Esophagus squamous epithelium (tissue), 5 donors: ENCODE results near the gene PI4KA. TPM values are rescaled to one million over a fixed set of nuclear protein-coding genes. Genes with fewer than 3 reads are reported as not detected.

Source experiments
- DNase-seq: peaks from one replicate; lab custom pipeline; 2025; lab: John Stamatoyannopoulos, UW
- H3K27ac ChIP-seq, 4 donors: fragments of 200-600 bp; sonication (generic); one replicate each; pipeline ENCODE4 v1.5.1; 2016 to 2019; ENCODE audit warnings: mild to moderate bottlenecking in 1 of 4
- H3K27me3 ChIP-seq, 4 donors: fragments of 200-600 bp; sonication (generic); 1 replicate in 3 of 4; 2 replicates in 1 of 4; pipeline versions ENCODE4 v1.5.1 to v1.6.0; 2017 to 2021; ENCODE audit warnings: antibody characterized with exemption in 1 of 4
- H3K36me3 ChIP-seq, 3 donors: fragments of 200-600 bp; sonication (generic); one replicate each; pipeline ENCODE4 v1.5.1; 2016 to 2019
- H3K4me1 ChIP-seq, 3 donors: fragments of 200-600 bp; sonication (generic); one replicate each; pipeline ENCODE4 v1.5.1; 2017 to 2019
- H3K4me3 ChIP-seq, 4 donors: fragments of 200-600 bp; sonication (generic); 1 replicate in 3 of 4; 2 replicates in 1 of 4; pipeline ENCODE4 v1.5.1; 2016 to 2019; ENCODE audit warnings: mild to moderate bottlenecking in 2 of 4, moderate library complexity in 1 of 4
- H3K9me3 ChIP-seq, 3 donors: fragments of 200-600 bp; sonication (generic); one replicate each; pipeline ENCODE4 v1.5.1; 2016 to 2019
- POLR2A ChIP-seq, 4 donors: fragments of 450-650 bp; IDR thresholded peaks; one replicate each; pipeline ENCODE4 v1.6.1; 2017; ENCODE audit warnings: antibody characterized with exemption in 4 of 4, mild to moderate bottlenecking in 4 of 4, moderate library complexity in 3 of 4
- WGBS, 2 donors: methylation state at CpG; one replicate each; pipeline ENCODE4 v1.1.5; 2018; 5-methylcytosine and 5-hydroxymethylcytosine counted together
- intact Hi-C: fragments of 100-400 bp; cut with DNase I; formaldehyde crosslinking; loops from one replicate; pipeline ENCODE4 v1.15.0; 2022
- total RNA-seq, 4 donors: library from RNA; depleted of rRNA; stranded (reverse); fragments of >200 nt; gene quantifications; one replicate each; pipeline ENCODE4 v1.1.0, GENCODE V29; 2016
- TF ChIP-seq, protein P1 (sequence below), 6 experiments: fragments of 450-650 bp in 4 of 6; fragments of 200-600 bp in 2 of 6; sonication (generic) in 2 of 6; IDR thresholded peaks; one replicate each; pipeline ENCODE4 v1.5.1; 2016 to 2019; ENCODE audit warnings: antibody characterized with exemption in 6 of 6, mild to moderate bottlenecking in 4 of 6, moderate library complexity in 4 of 6
- donor health status: DM: yes; HTN: yes; CAD: no.

PI4KA gene
- total RNA-seq, 4 donors from 2014 or later: 25.4 to 48.6 (median 33.8) TPM

DNA sequence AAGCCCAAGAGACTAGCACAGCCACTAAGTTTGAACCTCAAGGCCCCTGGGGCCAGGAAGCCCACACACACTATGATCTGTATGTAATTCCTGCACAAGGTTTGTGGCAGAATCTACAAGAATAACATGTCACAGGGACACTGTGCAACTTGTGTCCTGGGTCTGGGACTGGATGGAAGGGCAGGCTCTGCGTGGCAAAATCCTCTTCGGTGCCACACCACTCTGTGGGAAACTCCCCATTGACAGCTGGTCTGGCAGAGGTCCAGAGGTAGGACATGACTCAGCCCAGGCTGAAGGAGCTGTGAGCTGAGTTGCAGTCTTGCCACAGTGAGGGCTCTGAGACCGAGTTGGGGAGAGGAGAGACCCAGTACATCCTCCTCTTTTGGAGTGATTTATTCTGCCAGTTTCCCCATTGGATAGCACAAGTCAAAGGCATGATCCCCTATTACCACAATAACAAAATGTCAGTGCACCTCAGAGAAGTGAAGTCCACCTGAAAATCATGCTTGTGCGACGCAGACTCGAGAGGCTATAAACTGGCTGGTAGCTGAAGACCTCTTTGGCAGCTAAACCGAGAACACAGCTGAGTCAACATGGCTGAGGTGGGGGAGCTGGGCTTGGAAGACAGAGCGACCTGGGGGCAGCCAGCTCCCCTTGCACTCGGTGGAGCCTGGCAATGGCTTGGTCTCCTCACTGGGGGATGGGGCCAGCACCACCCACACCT, 108.0 kb downstream of the PI4KA start:
- Histone ChIP-seq H3K4me3 (no peak overlapping the region), H3K27me3 (no peaks in the 10 kb centered on the region), H3K36me3 (peaks cover 11 to 93% (median 22%) of the 10 kb centered on the region in 3 donors), H3K4me1 (peaks cover 8 to 34% (median 11%) of the 10 kb centered on the region in 3 donors), H3K9me3 (no peaks in the 10 kb centered on the region), H3K27ac (no peak overlapping the region)
- intact Hi-C loops: no loop called here
- 40 to 77% methylated on average over 7 of the region's 9 CpGs for WGBS, 2 donors
- no peak for DNase-seq
- no peak for TF ChIP-seq POLR2A (IDR thresholded peaks at IDR 0.05)
- TF ChIP-seq, protein P1, sequence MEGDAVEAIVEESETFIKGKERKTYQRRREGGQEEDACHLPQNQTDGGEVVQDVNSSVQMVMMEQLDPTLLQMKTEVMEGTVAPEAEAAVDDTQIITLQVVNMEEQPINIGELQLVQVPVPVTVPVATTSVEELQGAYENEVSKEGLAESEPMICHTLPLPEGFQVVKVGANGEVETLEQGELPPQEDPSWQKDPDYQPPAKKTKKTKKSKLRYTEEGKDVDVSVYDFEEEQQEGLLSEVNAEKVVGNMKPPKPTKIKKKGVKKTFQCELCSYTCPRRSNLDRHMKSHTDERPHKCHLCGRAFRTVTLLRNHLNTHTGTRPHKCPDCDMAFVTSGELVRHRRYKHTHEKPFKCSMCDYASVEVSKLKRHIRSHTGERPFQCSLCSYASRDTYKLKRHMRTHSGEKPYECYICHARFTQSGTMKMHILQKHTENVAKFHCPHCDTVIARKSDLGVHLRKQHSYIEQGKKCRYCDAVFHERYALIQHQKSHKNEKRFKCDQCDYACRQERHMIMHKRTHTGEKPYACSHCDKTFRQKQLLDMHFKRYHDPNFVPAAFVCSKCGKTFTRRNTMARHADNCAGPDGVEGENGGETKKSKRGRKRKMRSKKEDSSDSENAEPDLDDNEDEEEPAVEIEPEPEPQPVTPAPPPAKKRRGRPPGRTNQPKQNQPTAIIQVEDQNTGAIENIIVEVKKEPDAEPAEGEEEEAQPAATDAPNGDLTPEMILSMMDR (IDR thresholded peaks at IDR 0.05): no peak

DNA sequence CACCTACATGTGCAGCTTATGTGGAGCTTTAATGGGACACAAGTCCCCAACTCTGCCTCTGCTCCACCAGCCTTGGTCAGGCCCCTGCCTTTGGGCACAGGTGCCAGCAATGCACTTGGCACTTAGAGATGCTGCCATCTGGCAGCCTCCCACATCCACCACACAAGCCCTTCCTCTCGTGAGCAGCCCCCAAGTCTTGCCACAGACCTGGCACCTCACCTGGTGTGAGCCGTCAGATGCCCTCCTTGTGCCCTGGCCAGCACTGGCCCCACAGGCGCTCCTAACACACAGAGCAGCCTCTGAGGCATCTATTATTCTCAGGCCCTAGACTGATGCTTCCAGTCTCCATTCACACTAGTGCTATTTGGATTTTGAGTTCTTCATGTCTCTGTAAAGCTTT, 109.2 kb downstream of the PI4KA start:
- intact Hi-C loops: no loop called here
- no peaks in the 10 kb centered on the region for H3K9me3 ChIP-seq
- peaks cover 12 to 96% (median 22%) of the 10 kb centered on the region in 3 donors for H3K36me3 ChIP-seq
- H3K27ac ChIP-seq: no peak overlapping the region
- peaks cover 8 to 34% (median 11%) of the 10 kb centered on the region in 3 donors for H3K4me1 ChIP-seq
- no peaks in the 10 kb centered on the region for H3K27me3 ChIP-seq
- 88 to 93% methylated on average over 3 of the region's 3 CpGs for WGBS, 2 donors
- DNase-seq: no peak
- H3K4me3 ChIP-seq: no peak overlapping the region
- no peak for TF ChIP-seq POLR2A (IDR thresholded peaks at IDR 0.05)
- TF ChIP-seq, protein P1 (IDR thresholded peaks at IDR 0.05): no peak

DNA sequence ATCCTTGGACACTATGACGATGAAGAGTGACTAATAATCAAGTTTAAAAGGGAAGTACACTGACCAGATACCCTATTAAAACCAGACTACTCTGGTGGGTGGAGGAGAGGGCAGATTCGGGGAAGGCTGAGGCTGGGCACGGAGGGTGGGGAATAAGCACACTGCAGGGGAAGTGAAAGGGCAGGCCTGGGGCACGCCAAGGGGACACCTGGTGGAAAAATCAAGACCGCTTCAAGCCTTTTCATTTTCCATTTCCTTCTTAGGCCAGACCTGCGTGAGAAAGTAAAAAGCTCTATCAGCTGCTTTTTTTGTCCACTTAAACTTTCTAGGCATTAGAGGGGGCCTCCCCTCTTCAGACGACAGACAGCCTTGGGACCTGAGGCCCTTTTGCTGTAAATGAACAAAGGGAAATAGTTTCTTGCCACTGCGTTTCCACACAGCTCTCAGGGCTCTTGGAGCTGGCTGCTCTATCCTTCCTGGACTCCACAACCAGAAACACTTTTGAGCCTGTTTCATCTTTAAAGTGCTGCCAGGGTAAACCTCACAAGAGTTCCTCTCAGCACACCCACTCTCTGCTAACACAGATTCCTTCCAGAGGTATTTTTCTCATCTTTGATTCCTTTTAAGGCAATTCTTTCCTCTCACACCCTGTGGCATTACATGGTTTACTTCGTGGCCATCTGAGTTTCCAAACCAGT, 109.7 kb downstream of the PI4KA start:
- no peak overlapping the region for H3K4me3 ChIP-seq
- intact Hi-C loops: no loop called here
- no peaks in the 10 kb centered on the region for H3K9me3 ChIP-seq
- peaks cover 14 to 96% (median 26%) of the 10 kb centered on the region in 3 donors for H3K36me3 ChIP-seq
- 68 to 76% methylated on average over 9 of the region's 9 CpGs for WGBS, 2 donors
- H3K27ac ChIP-seq: peak overlapping the region in 1 of 4 donors; percentile 18
- H3K4me1 ChIP-seq: peaks cover 8 to 34% (median 11%) of the 10 kb centered on the region in 3 donors
- TF ChIP-seq POLR2A (IDR thresholded peaks at IDR 0.05): no peak
- TF ChIP-seq, protein P1 (IDR thresholded peaks at IDR 0.05): no peak
- DNase-seq: no peak
- no peaks in the 10 kb centered on the region for H3K27me3 ChIP-seq

DNA sequence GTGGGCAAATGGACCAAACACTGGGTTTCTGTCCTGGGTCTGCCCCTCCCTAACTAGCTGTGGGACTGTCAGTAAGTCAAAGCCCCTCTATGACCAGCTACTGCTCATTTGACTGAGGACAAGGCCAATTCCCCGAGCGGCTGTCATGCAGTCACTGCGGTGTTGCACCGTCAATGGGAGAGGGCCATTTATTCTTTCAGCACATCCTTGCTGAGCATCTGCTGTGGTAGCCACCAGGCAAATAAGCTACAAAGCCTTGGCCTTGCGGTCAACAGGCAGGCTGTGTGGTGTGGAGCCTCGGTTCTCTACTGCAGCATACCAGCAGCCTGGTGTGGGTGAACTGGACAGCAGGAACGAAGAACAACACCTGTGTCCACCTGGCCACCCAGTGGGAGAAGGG, 110.5 kb downstream of the PI4KA start:
- peaks cover 14 to 98% (median 27%) of the 10 kb centered on the region in 3 donors for H3K36me3 ChIP-seq
- 100% methylated on average over 2 to 4 of the region's 7 CpGs for WGBS, 2 donors
- TF ChIP-seq POLR2A (IDR thresholded peaks at IDR 0.05): no peak
- TF ChIP-seq, protein P1 (IDR thresholded peaks at IDR 0.05): no peak
- no peaks in the 10 kb centered on the region for H3K27me3 ChIP-seq
- peaks cover 8 to 34% (median 11%) of the 10 kb centered on the region in 3 donors for H3K4me1 ChIP-seq
- no peak overlapping the region for H3K4me3 ChIP-seq
- no peak for DNase-seq
- intact Hi-C loops: no loop called here
- no peaks in the 10 kb centered on the region for H3K9me3 ChIP-seq
- H3K27ac ChIP-seq: no peak overlapping the region

GRCh38 chr22:20747223-20747622, 111.4 kb downstream of the PI4KA start:
- Histone ChIP-seq H3K4me1 (peaks cover 8 to 34% (median 11%) of the 10 kb centered on the region in 3 donors), H3K36me3 (peaks cover 16 to 98% (median 21%) of the 10 kb centered on the region in 3 donors), H3K27ac (no peak overlapping the region), H3K9me3 (no peaks in the 10 kb centered on the region), H3K4me3 (no peak overlapping the region), H3K27me3 (no peaks in the 10 kb centered on the region)
- intact Hi-C loops: no loop called here
- no peak for DNase-seq
- TF ChIP-seq POLR2A (IDR thresholded peaks at IDR 0.05): no peak
- TF ChIP-seq, protein P1 (IDR thresholded peaks at IDR 0.05): no peak
- 98% methylated on average over 9 to 10 of the region's 10 CpGs for WGBS, 2 donors
